Natural killer cell (primary cell): ENCODE measurements around the gene CLRN3. TPM values are rescaled to one million over a fixed set of nuclear protein-coding genes. Genes with fewer than 3 reads are reported as not detected.

Source experiments
- ATAC-seq, 3 donors: fragments of 150-1000 bp in 2 of 3; fragments of 200-7000 bp in 1 of 3; cut with Tn5 transposase; 1 replicate in 1 of 3; 2 replicates in 2 of 3; pipeline ENCODE4 v1.10.0; 2021; ENCODE audit warnings: mild to moderate bottlenecking in 2 of 3, moderate library complexity in 2 of 3
- DNase-seq, 2 donors: peaks; one replicate each; pipeline versions ENCODE4 v3.0.0 to v3.0.0-alpha.2; 2013 to 2021; ENCODE audit warnings: mixed read lengths in 1 of 2
- H3K27ac ChIP-seq: one replicate; pipeline ENCODE4 v1.5.1; 2013; ENCODE audit warnings: mild to moderate bottlenecking, low read length
- H3K27me3 ChIP-seq: one replicate; pipeline ENCODE4 v1.6.1; 2013; ENCODE audit warnings: low read length; ENCODE audit not compliant: control insufficient read depth, insufficient read depth
- H3K36me3 ChIP-seq: one replicate; pipeline ENCODE4 v1.6.1; 2013; ENCODE audit warnings: low read length; ENCODE audit not compliant: control insufficient read depth, insufficient read depth
- H3K4me1 ChIP-seq: one replicate; pipeline ENCODE4 v1.6.1; 2013; ENCODE audit warnings: low read length; ENCODE audit not compliant: control insufficient read depth, insufficient read depth
- H3K4me3 ChIP-seq: one replicate; pipeline ENCODE4 v1.5.1; 2013; ENCODE audit warnings: low read length
- H3K9me3 ChIP-seq: one replicate; pipeline ENCODE4 v1.6.1; 2013; ENCODE audit warnings: low read length; ENCODE audit not compliant: control insufficient read depth, insufficient read depth
- H3K27ac Mint-ChIP-seq, 2 donors: one replicate each; pipeline ENCODE4 v1.8.0; 2022; ENCODE audit warnings: mild to moderate bottlenecking in 2 of 2, mixed read lengths in 2 of 2, moderate library complexity in 1 of 2
- H3K27me3 Mint-ChIP-seq, 2 donors: one replicate each; pipeline ENCODE4 v1.8.0; 2022; ENCODE audit warnings: low read depth in 2 of 2, mixed read lengths in 2 of 2
- H3K36me3 Mint-ChIP-seq: one replicate; pipeline ENCODE4 v1.8.0; 2022; ENCODE audit warnings: mixed read lengths
- H3K4me1 Mint-ChIP-seq, 2 donors: one replicate each; pipeline ENCODE4 v1.8.0; 2022; ENCODE audit warnings: mixed read lengths in 2 of 2
- H3K4me3 Mint-ChIP-seq: one replicate; pipeline ENCODE4 v1.8.0; 2022; ENCODE audit warnings: mild to moderate bottlenecking, moderate library complexity, mixed read lengths
- H3K9me3 Mint-ChIP-seq, 2 donors: one replicate each; pipeline ENCODE4 v1.8.0; 2022; ENCODE audit warnings: mixed read lengths in 2 of 2
- CTCF ChIP-seq: fragments of 200-600 bp; IDR thresholded peaks from one replicate; pipeline ENCODE4 v1.8.0; 2022; ENCODE audit warnings: antibody characterized with exemption
- WGBS: methylation state at CpG from one replicate; pipeline ENCODE4 v1.1.7; 2013; ENCODE audit warnings: missing lambda C conversion rate; ENCODE audit not compliant: insufficient coverage; 5-methylcytosine and 5-hydroxymethylcytosine counted together
- intact Hi-C: fragments of 100-400 bp; cut with micrococcal nuclease; formaldehyde crosslinking; loops from one replicate; pipeline ENCODE4 v1.14.2; 2022
- total RNA-seq, 4 donors: library from RNA; stranded (reverse); fragments of 120-200 nt in 1 of 4; gene quantifications; one replicate each; pipeline versions ENCODE4 v1.2.3 to v1.2.4, GENCODE V29; 2013 to 2022

CLRN3 gene
- total RNA-seq, 3 donors from 2014 or later (not counting 1 experiment from before 2014, with no cell fraction given): not detected

GRCh38 chr10:127833804-127834203 is 58.9 kb downstream of the CLRN3 start:
- no peaks in the 10 kb centered on the region for H3K27me3 ChIP-seq
- WGBS: 78% methylated on average over 7 of the region's 7 CpGs
- Mint-ChIP-seq H3K27ac (no peak overlapping the region), H3K9me3 (no peaks in the 10 kb centered on the region), H3K4me1 (no peaks in the 10 kb centered on the region), H3K4me3 (no peak overlapping the region), H3K27me3 (peaks cover 11 to 47% of the 10 kb centered on the region in 2 donors), H3K36me3 (no peaks in the 10 kb centered on the region)
- intact Hi-C loops: no loop called here
- no peak for DNase-seq
- no peak for TF ChIP-seq CTCF
- no peak overlapping the region for H3K4me3 ChIP-seq
- no peaks in the 10 kb centered on the region for H3K9me3 ChIP-seq
- H3K36me3 ChIP-seq: no peaks in the 10 kb centered on the region
- no peak overlapping the region for H3K27ac ChIP-seq
- no peaks in the 10 kb centered on the region for H3K4me1 ChIP-seq
- ATAC-seq: no peak

- 81% methylated on average over 4 of the region's 4 CpGs for WGBS
- TF ChIP-seq CTCF: no peak
- Mint-ChIP-seq H3K27ac (no peak overlapping the region), H3K9me3 (no peaks in the 10 kb centered on the region), H3K36me3 (no peaks in the 10 kb centered on the region), H3K27me3 (peaks cover 8 to 47% of the 10 kb centered on the region in 2 donors), H3K4me3 (no peak overlapping the region), H3K4me1 (no peaks in the 10 kb centered on the region)
- H3K27ac ChIP-seq: no peak overlapping the region
- no peak overlapping the region for H3K4me3 ChIP-seq
- no peaks in the 10 kb centered on the region for H3K27me3 ChIP-seq
- no peaks in the 10 kb centered on the region for H3K4me1 ChIP-seq
- ATAC-seq (no peak), DNase-seq (no peak)
- no peaks in the 10 kb centered on the region for H3K36me3 ChIP-seq
- intact Hi-C loops: no loop called here
- H3K9me3 ChIP-seq: no peaks in the 10 kb centered on the region
Observed at GRCh38 chr10:127832501-127832900, 60.2 kb downstream of the CLRN3 start.

- H3K9me3 ChIP-seq: no peaks in the 10 kb centered on the region
- no peak overlapping the region for H3K27ac ChIP-seq
- no peaks in the 10 kb centered on the region for H3K36me3 ChIP-seq
- intact Hi-C loops: no loop called here
- WGBS: 92% methylated on average over 4 of the region's 4 CpGs
- no peak overlapping the region for H3K27ac Mint-ChIP-seq
- DNase-seq (no peak), ATAC-seq (no peak)
- H3K36me3 Mint-ChIP-seq: no peaks in the 10 kb centered on the region
- no peaks in the 10 kb centered on the region for H3K27me3 ChIP-seq
- peaks cover 6 to 36% of the 10 kb centered on the region in 2 donors for H3K27me3 Mint-ChIP-seq
- H3K4me1 ChIP-seq: no peaks in the 10 kb centered on the region
- H3K4me1 Mint-ChIP-seq: no peaks in the 10 kb centered on the region
- no peak for TF ChIP-seq CTCF
- no peak overlapping the region for H3K4me3 Mint-ChIP-seq
- no peak overlapping the region for H3K4me3 ChIP-seq
- H3K9me3 Mint-ChIP-seq: no peaks in the 10 kb centered on the region
Observed at GRCh38 chr10:127830414-127830813, 62.3 kb downstream of the CLRN3 start.

Other genes starting within 250 kb of the CLRN3 start
- not detected for gene FOXI2, start 155.8 kb downstream of the CLRN3 start, total RNA-seq
- gene PTPRE, start 14.2 kb upstream of the CLRN3 start, total RNA-seq: 100 to 1,000 TPM; 274 to 280 (median 275) TPM
- 10 to 100 TPM in 1 of 3 donors, 1 to 10 TPM in 2; 5.3 to 10.0 (median 6.8) TPM for gene MKI67, start 233.5 kb upstream of the CLRN3 start, total RNA-seq